GM19324 (cell line): ENCODE results near the gene CDH1.
A peak's percentile ranks its signal among the peaks of the same experiment; 100 is the strongest.
"Not testable (repeated sequence)": the region's sequence is repeated elsewhere in the genome, so short reads cannot be mapped to it uniquely, and the experiment has no call there.

ENCODE experiments used
- ATAC-seq: cut with Tn5 transposase; IDR thresholded peaks from one replicate; pipeline ENCODE4 v1.9.1; 2021; ENCODE audit warnings: mild to moderate bottlenecking, moderate library complexity; ENCODE audit not compliant: unreplicated experiment, low FRiP score

CDH1 gene

GRCh38 chr16:68786685-68787418, 49.8 kb downstream of the CDH1 start:
- ATAC-seq = no peak

GRCh38 chr16:68787419-68787807, 50.3 kb downstream of the CDH1 start:
- ATAC-seq = not testable (repeated sequence)

- no peak for ATAC-seq
Measured at GRCh38 chr16:68790130-68790761, 53.2 kb downstream of the CDH1 start.

GRCh38 chr16:68790944-68791343, 53.9 kb downstream of the CDH1 start:
- no peak for ATAC-seq

DNA sequence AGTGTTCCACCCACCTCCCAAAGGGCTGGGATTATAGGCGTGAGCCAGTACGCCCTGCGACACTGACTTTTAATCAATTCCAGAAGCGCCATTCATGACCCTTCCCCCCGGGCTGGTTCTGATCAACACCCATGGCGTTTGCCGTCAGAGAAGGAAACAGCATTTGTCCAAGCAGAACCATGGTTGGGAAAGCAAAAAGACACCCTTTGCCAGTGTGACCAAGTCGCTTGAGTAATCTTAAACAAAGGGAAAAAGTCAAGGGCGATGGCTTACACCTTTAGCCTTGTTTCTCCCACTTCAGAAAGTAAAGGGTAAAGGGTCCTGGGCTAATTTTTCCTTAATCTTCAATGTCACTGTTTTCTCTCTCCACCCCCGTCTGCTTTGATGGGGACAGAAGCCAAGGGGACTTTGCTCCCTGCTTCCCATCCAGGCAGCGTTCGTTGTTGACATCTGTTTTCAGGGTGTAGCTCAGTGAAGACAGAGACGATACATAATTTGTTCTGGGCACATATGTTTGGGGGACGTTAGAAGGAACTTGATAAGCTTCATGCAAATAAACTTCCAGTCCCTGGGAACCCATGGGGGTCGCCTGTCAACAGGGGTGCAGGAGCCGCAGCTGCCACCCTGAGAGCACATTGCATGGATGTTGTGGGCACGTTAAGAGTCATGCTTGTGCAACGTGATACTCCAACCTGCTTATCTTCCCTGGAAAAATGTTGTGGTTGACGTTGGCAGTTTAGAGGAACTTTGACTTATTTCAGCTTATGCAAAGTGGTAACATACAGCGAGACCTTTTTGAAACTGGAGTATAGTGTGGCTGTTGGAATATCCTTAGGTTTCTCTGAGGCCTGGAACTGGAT, 55.6 kb downstream of the CDH1 start:
- no peak for ATAC-seq

DNA sequence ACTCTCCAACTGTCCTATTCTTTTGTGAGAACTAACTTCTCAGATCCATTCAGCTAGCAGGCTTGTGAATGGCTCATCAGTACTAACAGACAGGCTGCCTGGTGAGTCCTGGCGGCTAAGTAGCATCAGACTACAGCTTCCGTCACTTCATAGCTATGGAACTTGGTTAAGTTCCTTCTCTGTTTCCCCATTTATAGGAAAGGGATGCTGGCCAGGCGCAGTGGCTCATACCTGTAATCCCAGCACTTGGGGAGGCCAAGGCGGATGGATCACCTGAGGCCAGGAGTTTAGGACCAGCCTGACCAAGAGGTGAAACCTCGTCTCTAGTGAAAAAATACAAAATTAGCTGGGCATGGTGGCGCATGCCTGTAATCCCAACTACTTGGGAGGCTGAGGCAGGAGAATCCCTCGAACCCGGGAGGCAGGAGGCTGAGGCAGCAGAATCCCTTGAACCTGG, 56.3 kb downstream of the CDH1 start:
- ATAC-seq = no peak

- no peak for ATAC-seq
Measured at GRCh38 chr16:68798398-68798797, 61.3 kb downstream of the CDH1 start.

DNA sequence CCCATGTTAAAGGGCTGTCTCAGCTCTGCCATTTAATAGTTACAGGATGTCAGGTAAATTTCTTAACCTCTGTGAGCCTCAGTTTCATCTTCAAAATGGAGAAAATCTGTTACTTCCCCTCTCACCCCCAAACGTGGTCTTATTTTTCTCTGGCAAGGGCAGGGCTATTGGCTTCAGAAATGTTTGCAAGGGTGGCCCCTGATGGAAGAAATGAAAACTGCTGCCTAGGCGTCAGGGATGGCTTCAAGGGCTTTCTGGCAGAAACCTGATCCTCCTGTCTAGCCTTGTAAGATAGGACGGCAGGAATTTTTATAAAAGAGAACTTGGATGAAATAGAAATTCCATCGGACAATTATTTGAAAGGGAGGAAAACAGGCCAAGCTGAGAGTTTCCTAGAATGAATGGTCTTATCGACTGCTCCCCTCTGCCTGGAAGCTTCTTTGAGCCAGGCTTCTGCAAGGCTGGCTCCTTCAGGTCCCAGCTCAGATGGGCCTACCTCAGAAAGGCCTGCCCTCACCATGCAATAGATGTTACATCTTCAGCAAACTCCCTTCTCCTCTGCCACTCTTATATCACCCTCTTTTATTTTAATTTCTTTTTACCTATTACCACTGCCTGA, 63.3 kb downstream of the CDH1 start:
- ATAC-seq = peak; percentile 65

DNA sequence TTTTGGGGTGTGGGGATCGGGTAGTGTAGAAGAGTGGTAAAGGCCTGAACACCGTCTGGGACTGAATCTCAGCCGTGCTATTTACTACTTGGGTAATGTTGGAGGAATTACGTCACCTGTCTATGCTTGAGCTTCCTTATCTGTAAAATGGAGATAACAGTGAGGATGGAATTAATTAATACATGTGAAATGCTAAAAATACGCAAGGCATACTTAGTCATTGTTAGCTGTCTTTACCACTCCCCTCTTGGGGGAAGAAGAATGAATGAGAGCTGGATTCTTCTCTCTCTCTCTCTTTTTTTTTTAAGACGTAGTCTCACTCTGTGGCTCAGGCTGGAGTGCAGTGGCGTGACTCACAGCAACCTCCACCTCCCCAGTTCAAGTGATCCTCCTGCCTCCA, 65.1 kb downstream of the CDH1 start:
- ATAC-seq = no peak

DNA sequence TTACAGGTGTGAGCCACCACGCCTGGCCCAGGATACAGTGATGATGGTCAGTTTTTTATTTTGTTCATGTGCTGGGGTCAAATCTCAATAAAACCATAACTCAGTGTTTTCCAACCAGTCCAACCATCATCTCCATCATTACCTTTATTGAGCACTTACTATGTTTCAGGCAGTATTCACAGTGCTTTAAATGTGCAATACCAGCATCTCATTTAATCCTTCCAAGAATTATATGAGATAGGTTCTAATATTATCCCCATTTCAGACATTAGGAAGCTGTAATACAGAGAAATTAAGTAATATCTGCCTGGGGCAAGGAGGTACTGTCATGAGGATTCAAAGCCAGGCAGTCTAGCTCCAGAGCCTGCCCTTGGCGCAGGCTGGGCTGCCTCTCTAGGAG, 69.3 kb downstream of the CDH1 start:
- ATAC-seq = no peak

- ATAC-seq = no peak
Measured at GRCh38 chr16:68806981-68807380, 69.9 kb downstream of the CDH1 start.

- ATAC-seq = no peak
Measured at GRCh38 chr16:68814516-68814915, 77.4 kb downstream of the CDH1 start.

GRCh38 chr16:68823401-68824135, 86.5 kb downstream of the CDH1 start:
- ATAC-seq = no peak

DNA sequence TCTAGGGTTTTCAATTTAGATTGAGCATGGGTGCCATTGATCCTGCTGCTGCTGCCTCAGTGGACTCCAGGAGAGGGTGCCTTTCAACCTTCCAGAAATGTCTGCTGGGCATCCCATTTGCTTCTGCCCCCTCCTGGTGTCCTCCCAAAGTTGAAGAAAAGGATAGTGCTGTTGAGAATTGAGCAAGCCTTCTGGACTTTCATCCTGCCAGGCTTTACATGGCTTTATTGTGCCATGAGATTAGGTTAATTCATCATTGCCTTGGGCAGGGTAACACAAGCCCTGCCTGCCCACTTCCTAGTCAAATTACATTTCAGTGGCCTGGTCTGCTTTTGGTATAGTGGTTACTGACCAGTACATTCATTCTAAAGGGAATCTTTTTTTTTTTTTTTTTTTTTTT, 88.3 kb downstream of the CDH1 start:
- ATAC-seq = no peak

GRCh38 chr16:68826652-68827051, 89.6 kb downstream of the CDH1 start:
- no peak for ATAC-seq

DNA sequence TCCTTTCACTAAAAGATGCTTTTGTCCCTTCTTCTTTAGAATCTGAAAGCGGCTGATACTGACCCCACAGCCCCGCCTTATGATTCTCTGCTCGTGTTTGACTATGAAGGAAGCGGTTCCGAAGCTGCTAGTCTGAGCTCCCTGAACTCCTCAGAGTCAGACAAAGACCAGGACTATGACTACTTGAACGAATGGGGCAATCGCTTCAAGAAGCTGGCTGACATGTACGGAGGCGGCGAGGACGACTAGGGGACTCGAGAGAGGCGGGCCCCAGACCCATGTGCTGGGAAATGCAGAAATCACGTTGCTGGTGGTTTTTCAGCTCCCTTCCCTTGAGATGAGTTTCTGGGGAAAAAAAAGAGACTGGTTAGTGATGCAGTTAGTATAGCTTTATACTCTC, 96.2 kb downstream of the CDH1 start:
- ATAC-seq = no peak

GRCh38 chr16:68834550-68834949, 97.5 kb downstream of the CDH1 start:
- no peak for ATAC-seq

GRCh38 chr16:68835970-68836369, 98.9 kb downstream of the CDH1 start:
- ATAC-seq = no peak

DNA sequence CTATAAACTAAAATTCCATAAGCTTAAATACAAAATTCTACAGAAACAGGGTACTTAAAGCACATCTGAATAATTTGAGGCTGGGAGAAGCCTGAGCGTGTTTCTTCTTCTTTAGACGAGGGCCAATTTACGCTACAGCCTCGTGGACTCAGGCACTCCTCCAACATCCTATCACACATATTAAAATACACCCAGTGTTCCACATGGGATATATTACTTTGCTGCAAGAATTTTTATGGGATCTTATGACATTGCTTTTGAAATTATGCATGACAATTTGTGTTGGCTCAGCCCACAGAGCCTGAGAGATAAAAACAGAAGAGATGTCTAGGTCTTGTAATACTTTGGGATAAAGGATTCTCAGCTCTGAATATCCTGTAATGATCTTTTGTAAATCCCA, 102.7 kb downstream of the CDH1 start:
- no peak for ATAC-seq

DNA sequence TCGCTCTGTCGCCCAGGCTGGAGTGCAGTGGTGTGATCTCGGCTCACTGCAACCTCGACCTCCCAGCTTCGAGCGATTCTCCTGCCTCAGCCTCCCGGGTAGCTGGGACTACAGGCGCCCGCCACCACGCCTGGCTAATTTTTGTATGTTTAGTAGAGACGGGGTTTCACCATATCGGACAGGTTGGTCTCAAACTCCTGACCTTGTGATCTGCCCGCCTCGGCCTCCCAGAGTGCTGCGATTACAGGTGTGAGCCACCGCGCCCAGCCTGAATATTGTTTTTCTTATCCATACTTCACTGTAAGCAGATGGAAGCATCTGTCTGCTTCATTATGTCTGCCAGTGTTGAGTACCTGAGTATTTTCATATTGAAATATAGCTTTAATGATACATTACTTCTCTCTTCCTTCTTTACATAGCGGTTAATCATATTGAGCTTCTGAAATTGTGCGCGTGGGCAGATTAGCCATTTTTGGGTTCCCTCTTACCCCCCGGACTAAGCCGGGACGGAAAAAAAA, 105.9 kb downstream of the CDH1 start:
- ATAC-seq = not testable (repeated sequence)
